ENCODE data around the gene MUC5AC. TPM values are rescaled to one million over a fixed set of nuclear protein-coding genes. Genes with fewer than 3 reads are reported as not detected.

MUC5AC gene
- total RNA-seq, 1 experiment from 2014 or later: under 0.01 TPM

DNA sequence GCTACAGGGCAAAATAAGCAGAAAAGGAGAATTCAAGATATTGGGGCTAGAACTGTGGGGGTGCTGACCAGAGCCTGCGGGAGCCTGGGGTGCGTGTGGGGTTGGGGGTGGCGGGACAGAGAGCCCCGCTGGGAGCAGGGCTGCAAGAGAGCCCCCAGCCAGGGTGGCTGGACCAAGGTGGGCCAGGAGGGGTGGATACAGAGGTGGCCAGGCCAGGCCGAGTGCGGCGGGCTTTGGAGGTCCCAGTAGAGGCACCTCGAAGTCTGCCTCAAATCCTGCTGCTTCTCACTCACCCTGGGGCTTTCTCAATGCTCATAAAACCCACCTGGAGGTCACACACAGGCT, 48.2 kb downstream of the MUC5AC start:
- no peak for ATAC-seq
- H3K27ac Mint-ChIP-seq: no peak overlapping the region
- CTCF ChIA-PET: interaction anchor here (0.6 to 1.6 kb wide), 2 partner anchors 247 to 627 kb away, joined by 3 to 4 read pairs; no protein-coding TSS in a partner anchor

DNA sequence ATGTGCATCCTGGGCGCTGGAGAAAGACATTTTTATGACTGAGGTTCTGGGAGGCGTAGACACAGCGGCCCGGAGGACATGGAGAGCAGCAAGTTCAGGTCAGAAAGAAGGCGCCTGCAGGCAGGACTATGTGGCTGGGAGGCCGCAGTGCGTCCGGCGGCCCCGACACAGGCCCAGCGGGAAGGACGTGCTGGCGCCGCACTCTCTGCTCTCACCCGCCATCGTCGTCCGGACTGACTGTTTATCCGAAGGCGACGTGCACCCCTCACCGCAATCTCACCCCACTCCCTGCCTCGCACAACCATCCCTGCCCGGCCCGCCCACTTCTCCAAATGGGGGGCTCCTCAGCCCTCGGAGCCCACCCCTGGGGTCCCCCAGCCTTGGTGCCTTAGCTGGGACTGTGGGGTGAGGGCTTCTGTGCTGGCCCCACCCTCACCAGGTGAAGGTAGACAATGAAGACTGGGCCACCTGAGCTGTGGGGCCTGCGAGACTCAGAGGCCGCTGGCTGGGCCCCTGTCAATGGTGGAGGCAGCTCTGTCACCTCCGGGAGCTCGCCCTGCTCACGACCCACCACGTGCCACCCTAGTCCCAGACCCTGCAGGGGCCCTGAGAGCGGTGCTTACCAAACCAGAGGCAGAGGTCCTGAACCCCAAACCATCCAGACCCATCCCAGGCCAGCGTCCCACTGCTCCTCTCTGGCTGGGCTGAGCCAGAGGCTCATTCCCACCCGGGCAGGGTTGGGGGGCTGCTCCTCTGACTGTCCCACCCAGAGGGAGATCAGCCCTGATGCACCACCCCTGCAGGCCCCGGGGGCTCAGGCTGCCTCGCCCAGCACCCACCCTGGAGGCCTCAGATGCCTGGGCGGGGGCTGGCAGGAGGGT, 48.9 kb downstream of the MUC5AC start:
- Mint-ChIP-seq H3K4me3 (no peak overlapping the region), H3K27ac (no peak overlapping the region), H3K36me3 (peaks cover 16% of the 10 kb centered on the region), H3K4me1 (no peaks in the 10 kb centered on the region), H3K9me3 (peaks cover 26% of the 10 kb centered on the region), H3K27me3 (ENCODE audit: low read depth) (peaks cover 15% of the 10 kb centered on the region)
- ATAC-seq: no peak
- POLR2A ChIA-PET: no interaction called here
- peak; percentile 7 for DNase-seq (ENCODE audit: low spot score)
- CTCF ChIA-PET: interaction anchor here (0.6 kb wide), 1 partner anchor 626 kb away, joined by 3 read pairs; no protein-coding TSS in a partner anchor
- TF ChIP-seq, protein P1, sequence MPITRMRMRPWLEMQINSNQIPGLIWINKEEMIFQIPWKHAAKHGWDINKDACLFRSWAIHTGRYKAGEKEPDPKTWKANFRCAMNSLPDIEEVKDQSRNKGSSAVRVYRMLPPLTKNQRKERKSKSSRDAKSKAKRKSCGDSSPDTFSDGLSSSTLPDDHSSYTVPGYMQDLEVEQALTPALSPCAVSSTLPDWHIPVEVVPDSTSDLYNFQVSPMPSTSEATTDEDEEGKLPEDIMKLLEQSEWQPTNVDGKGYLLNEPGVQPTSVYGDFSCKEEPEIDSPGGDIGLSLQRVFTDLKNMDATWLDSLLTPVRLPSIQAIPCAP (CRISPR knock-in tag; IDR thresholded peaks at IDR 0.05): no peak
- TF ChIP-seq FOXJ3 (CRISPR knock-in tag; IDR thresholded peaks at IDR 0.05; ENCODE audit: borderline replicate concordance) (no peak), CBFB (CRISPR knock-in tag; IDR thresholded peaks at IDR 0.05; ENCODE audit: low read depth) (no peak), TP53 (CRISPR knock-in tag; IDR thresholded peaks at IDR 0.05) (no peak), SP1 (CRISPR knock-in tag; conservative IDR thresholded peaks at IDR 0.05) (no peak), PRRX2 (CRISPR knock-in tag; IDR thresholded peaks at IDR 0.05) (no peak), ZNF219 (CRISPR knock-in tag; IDR thresholded peaks at IDR 0.05; ENCODE audit: borderline replicate concordance) (no peak), EMX1 (CRISPR knock-in tag; IDR thresholded peaks at IDR 0.05) (no peak), ZNF671 (CRISPR knock-in tag; IDR thresholded peaks at IDR 0.05) (no peak), NFE2L1 (CRISPR knock-in tag; IDR thresholded peaks at IDR 0.05) (no peak)
- TF ChIP-seq, protein P2, sequence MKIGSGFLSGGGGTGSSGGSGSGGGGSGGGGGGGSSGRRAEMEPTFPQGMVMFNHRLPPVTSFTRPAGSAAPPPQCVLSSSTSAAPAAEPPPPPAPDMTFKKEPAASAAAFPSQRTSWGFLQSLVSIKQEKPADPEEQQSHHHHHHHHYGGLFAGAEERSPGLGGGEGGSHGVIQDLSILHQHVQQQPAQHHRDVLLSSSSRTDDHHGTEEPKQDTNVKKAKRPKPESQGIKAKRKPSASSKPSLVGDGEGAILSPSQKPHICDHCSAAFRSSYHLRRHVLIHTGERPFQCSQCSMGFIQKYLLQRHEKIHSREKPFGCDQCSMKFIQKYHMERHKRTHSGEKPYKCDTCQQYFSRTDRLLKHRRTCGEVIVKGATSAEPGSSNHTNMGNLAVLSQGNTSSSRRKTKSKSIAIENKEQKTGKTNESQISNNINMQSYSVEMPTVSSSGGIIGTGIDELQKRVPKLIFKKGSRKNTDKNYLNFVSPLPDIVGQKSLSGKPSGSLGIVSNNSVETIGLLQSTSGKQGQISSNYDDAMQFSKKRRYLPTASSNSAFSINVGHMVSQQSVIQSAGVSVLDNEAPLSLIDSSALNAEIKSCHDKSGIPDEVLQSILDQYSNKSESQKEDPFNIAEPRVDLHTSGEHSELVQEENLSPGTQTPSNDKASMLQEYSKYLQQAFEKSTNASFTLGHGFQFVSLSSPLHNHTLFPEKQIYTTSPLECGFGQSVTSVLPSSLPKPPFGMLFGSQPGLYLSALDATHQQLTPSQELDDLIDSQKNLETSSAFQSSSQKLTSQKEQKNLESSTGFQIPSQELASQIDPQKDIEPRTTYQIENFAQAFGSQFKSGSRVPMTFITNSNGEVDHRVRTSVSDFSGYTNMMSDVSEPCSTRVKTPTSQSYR (CRISPR knock-in tag; IDR thresholded peaks at IDR 0.05): no peak
- TF ChIP-seq, protein P3, sequence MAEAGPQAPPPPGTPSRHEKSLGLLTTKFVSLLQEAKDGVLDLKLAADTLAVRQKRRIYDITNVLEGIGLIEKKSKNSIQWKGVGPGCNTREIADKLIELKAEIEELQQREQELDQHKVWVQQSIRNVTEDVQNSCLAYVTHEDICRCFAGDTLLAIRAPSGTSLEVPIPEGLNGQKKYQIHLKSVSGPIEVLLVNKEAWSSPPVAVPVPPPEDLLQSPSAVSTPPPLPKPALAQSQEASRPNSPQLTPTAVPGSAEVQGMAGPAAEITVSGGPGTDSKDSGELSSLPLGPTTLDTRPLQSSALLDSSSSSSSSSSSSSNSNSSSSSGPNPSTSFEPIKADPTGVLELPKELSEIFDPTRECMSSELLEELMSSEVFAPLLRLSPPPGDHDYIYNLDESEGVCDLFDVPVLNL (CRISPR knock-in tag; IDR thresholded peaks at IDR 0.05; ENCODE audit: borderline replicate concordance, low read depth): no peak
- TF ChIP-seq, protein P4, sequence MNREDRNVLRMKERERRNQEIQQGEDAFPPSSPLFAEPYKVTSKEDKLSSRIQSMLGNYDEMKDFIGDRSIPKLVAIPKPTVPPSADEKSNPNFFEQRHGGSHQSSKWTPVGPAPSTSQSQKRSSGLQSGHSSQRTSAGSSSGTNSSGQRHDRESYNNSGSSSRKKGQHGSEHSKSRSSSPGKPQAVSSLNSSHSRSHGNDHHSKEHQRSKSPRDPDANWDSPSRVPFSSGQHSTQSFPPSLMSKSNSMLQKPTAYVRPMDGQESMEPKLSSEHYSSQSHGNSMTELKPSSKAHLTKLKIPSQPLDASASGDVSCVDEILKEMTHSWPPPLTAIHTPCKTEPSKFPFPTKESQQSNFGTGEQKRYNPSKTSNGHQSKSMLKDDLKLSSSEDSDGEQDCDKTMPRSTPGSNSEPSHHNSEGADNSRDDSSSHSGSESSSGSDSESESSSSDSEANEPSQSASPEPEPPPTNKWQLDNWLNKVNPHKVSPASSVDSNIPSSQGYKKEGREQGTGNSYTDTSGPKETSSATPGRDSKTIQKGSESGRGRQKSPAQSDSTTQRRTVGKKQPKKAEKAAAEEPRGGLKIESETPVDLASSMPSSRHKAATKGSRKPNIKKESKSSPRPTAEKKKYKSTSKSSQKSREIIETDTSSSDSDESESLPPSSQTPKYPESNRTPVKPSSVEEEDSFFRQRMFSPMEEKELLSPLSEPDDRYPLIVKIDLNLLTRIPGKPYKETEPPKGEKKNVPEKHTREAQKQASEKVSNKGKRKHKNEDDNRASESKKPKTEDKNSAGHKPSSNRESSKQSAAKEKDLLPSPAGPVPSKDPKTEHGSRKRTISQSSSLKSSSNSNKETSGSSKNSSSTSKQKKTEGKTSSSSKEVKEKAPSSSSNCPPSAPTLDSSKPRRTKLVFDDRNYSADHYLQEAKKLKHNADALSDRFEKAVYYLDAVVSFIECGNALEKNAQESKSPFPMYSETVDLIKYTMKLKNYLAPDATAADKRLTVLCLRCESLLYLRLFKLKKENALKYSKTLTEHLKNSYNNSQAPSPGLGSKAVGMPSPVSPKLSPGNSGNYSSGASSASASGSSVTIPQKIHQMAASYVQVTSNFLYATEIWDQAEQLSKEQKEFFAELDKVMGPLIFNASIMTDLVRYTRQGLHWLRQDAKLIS (CRISPR knock-in tag; IDR thresholded peaks at IDR 0.05; ENCODE audit: borderline replicate concordance): no peak

More for the DNA sequence above, 48.2 kb downstream of the MUC5AC start:
- Mint-ChIP-seq H3K4me3 (no peak overlapping the region), H3K36me3 (peaks cover 9% of the 10 kb centered on the region), H3K27me3 (ENCODE audit: low read depth) (peaks cover 9% of the 10 kb centered on the region), H3K9me3 (peaks cover 19% of the 10 kb centered on the region), H3K4me1 (no peaks in the 10 kb centered on the region)
- POLR2A ChIA-PET: no interaction called here
- TF ChIP-seq, protein P5, sequence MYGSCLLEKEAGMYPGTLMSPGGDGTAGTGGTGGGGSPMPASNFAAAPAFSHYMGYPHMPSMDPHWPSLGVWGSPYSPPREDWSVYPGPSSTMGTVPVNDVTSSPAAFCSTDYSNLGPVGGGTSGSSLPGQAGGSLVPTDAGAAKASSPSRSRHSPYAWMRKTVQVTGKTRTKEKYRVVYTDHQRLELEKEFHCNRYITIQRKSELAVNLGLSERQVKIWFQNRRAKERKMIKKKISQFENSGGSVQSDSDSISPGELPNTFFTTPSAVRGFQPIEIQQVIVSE (CRISPR knock-in tag; IDR thresholded peaks at IDR 0.05; ENCODE audit: borderline replicate concordance): no peak
- TF ChIP-seq ZNF671 (CRISPR knock-in tag; IDR thresholded peaks at IDR 0.05) (no peak), GTF2I (CRISPR knock-in tag; conservative IDR thresholded peaks at IDR 0.05) (no peak), NR2C2 (CRISPR knock-in tag; IDR thresholded peaks at IDR 0.05) (no peak), MYBL2 (CRISPR knock-in tag; IDR thresholded peaks at IDR 0.05) (no peak), SMAD4 (CRISPR knock-in tag; IDR thresholded peaks at IDR 0.05) (no peak), MXD4 (CRISPR knock-in tag; IDR thresholded peaks at IDR 0.05; ENCODE audit: borderline replicate concordance) (no peak), OVOL2 (CRISPR knock-in tag; IDR thresholded peaks at IDR 0.05; ENCODE audit: borderline replicate concordance) (no peak), KAT7 (CRISPR knock-in tag; IDR thresholded peaks at IDR 0.05; ENCODE audit: borderline replicate concordance) (no peak)
- TF ChIP-seq, protein P6, sequence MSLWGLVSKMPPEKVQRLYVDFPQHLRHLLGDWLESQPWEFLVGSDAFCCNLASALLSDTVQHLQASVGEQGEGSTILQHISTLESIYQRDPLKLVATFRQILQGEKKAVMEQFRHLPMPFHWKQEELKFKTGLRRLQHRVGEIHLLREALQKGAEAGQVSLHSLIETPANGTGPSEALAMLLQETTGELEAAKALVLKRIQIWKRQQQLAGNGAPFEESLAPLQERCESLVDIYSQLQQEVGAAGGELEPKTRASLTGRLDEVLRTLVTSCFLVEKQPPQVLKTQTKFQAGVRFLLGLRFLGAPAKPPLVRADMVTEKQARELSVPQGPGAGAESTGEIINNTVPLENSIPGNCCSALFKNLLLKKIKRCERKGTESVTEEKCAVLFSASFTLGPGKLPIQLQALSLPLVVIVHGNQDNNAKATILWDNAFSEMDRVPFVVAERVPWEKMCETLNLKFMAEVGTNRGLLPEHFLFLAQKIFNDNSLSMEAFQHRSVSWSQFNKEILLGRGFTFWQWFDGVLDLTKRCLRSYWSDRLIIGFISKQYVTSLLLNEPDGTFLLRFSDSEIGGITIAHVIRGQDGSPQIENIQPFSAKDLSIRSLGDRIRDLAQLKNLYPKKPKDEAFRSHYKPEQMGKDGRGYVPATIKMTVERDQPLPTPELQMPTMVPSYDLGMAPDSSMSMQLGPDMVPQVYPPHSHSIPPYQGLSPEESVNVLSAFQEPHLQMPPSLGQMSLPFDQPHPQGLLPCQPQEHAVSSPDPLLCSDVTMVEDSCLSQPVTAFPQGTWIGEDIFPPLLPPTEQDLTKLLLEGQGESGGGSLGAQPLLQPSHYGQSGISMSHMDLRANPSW (CRISPR knock-in tag; conservative IDR thresholded peaks at IDR 0.05; ENCODE audit: low read depth): no peak
- TF ChIP-seq, protein P7, sequence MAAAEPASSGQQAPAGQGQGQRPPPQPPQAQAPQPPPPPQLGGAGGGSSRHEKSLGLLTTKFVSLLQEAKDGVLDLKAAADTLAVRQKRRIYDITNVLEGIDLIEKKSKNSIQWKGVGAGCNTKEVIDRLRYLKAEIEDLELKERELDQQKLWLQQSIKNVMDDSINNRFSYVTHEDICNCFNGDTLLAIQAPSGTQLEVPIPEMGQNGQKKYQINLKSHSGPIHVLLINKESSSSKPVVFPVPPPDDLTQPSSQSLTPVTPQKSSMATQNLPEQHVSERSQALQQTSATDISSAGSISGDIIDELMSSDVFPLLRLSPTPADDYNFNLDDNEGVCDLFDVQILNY (CRISPR knock-in tag; IDR thresholded peaks at IDR 0.05): no peak
- TF ChIP-seq, protein P8, sequence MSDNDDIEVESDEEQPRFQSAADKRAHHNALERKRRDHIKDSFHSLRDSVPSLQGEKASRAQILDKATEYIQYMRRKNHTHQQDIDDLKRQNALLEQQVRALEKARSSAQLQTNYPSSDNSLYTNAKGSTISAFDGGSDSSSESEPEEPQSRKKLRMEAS (CRISPR knock-in tag; IDR thresholded peaks at IDR 0.05): no peak
- DNase-seq (ENCODE audit: low spot score): peak; percentile 7
